WTC11 (cell line): ENCODE data around the gene EMSY. TPM values are rescaled to one million over a fixed set of nuclear protein-coding genes. Genes with fewer than 3 reads are reported as not detected.

Experiments used
- ATAC-seq: fragments of 200-7000 bp; cut with Tn5 transposase; 2 replicates; pipeline ENCODE4 v1.10.0; 2021; ENCODE audit warnings: mild to moderate bottlenecking, moderate library complexity
- CTCF ChIA-PET: fragments of 300-600 bp; sonication (Branson Sonifier 250); formaldehyde crosslinking; loops from one replicate; lab custom pipeline; 2021; ENCODE audit warnings: antibody characterized with exemption; lab: Charles Lee
- POLR2A ChIA-PET: fragments of 350-600 bp; sonication (Branson Sonifier 250); formaldehyde crosslinking; loops from one replicate; lab custom pipeline; 2021; ENCODE audit warnings: antibody characterized with exemption; lab: Charles Lee
- DNase-seq: peaks from one replicate; pipeline ENCODE4 v3.0.0; 2021; ENCODE audit warnings: low spot score
- H3K27ac Mint-ChIP-seq: 2 replicates; pipeline ENCODE4 v1.8.0; 2021; ENCODE audit warnings: mixed read lengths
- H3K27me3 Mint-ChIP-seq: 2 replicates; pipeline ENCODE4 v1.8.0; 2021; ENCODE audit warnings: low read depth, mild to moderate bottlenecking, moderate library complexity, mixed read lengths
- H3K36me3 Mint-ChIP-seq: 2 replicates; pipeline ENCODE4 v1.8.0; 2021; ENCODE audit warnings: mixed read lengths
- H3K4me1 Mint-ChIP-seq: 2 replicates; pipeline ENCODE4 v1.8.0; 2022; ENCODE audit warnings: mixed read lengths
- H3K4me3 Mint-ChIP-seq: 2 replicates; pipeline ENCODE4 v1.8.0; 2021; ENCODE audit warnings: mild to moderate bottlenecking, moderate library complexity, mixed read lengths
- H3K9me3 Mint-ChIP-seq: 2 replicates; pipeline ENCODE4 v1.8.0; 2021; ENCODE audit warnings: mixed read lengths
- CREB1 ChIP-seq: sonication (generic); formaldehyde crosslinking; IDR thresholded peaks from 2 replicates; pipeline ENCODE4 v1.8.0; 2023; ENCODE audit warnings: mild to moderate bottlenecking, missing genetic modification reagents
- CREM ChIP-seq: sonication (generic); formaldehyde crosslinking; IDR thresholded peaks from 2 replicates; pipeline ENCODE4 v1.8.1; 2022; ENCODE audit warnings: mild to moderate bottlenecking, missing genetic modification reagents, moderate library complexity
- ESRRA ChIP-seq: sonication (generic); formaldehyde crosslinking; IDR thresholded peaks from 2 replicates; pipeline ENCODE4 v1.8.1; 2022; ENCODE audit warnings: mild to moderate bottlenecking, missing genetic modification reagents, borderline replicate concordance
- ETV6 ChIP-seq: sonication (generic); formaldehyde crosslinking; IDR thresholded peaks from 2 replicates; pipeline ENCODE4 v1.8.1; 2022; ENCODE audit warnings: mild to moderate bottlenecking, missing genetic modification reagents
- FOXK1 ChIP-seq: sonication (generic); formaldehyde crosslinking; IDR thresholded peaks from 2 replicates; pipeline ENCODE4 v1.8.0; 2022; ENCODE audit warnings: mild to moderate bottlenecking, moderate library complexity, missing genetic modification reagents
- GABPB1 ChIP-seq: sonication (generic); formaldehyde crosslinking; IDR thresholded peaks from 2 replicates; pipeline ENCODE4 v1.8.1; 2023; ENCODE audit warnings: mild to moderate bottlenecking, missing genetic modification reagents
- GRHL2 ChIP-seq: fragments of 250-450 bp; sonication (Bioruptor Pico); IDR thresholded peaks from 2 replicates; pipeline ENCODE4 v1.8.0; 2022; ENCODE audit warnings: mild to moderate bottlenecking, moderate library complexity; ENCODE audit not compliant: insufficient replicate concordance, severe bottlenecking
- GTF2I ChIP-seq: fragments of 250-450 bp; sonication (Bioruptor Pico); conservative IDR thresholded peaks from 2 replicates; pipeline ENCODE4 v1.4.0; 2021; ENCODE audit warnings: mild to moderate bottlenecking
- HMGXB4 ChIP-seq: sonication (generic); formaldehyde crosslinking; IDR thresholded peaks from 2 replicates; pipeline ENCODE4 v1.8.1; 2023; ENCODE audit warnings: mild to moderate bottlenecking, moderate library complexity, missing genetic modification reagents
- MXD4 ChIP-seq: fragments of 250-450 bp; sonication (Bioruptor Pico); IDR thresholded peaks from 2 replicates; pipeline ENCODE4 v1.8.0; 2021; ENCODE audit warnings: mild to moderate bottlenecking, moderate library complexity, borderline replicate concordance
- MYBL2 ChIP-seq: sonication (generic); formaldehyde crosslinking; IDR thresholded peaks from 2 replicates; pipeline ENCODE4 v1.8.1; 2023; ENCODE audit warnings: mild to moderate bottlenecking, moderate library complexity, missing genetic modification reagents
- NFE2L1 ChIP-seq: sonication (generic); formaldehyde crosslinking; IDR thresholded peaks from 2 replicates; pipeline ENCODE4 v1.8.1; 2023; ENCODE audit warnings: missing genetic modification reagents
- NR3C1 ChIP-seq: sonication (generic); formaldehyde crosslinking; conservative IDR thresholded peaks from 2 replicates; pipeline ENCODE4 v1.8.1; 2023; ENCODE audit warnings: low read depth, mild to moderate bottlenecking, missing genetic modification reagents
- RELA ChIP-seq: sonication (generic); formaldehyde crosslinking; IDR thresholded peaks from 2 replicates; pipeline ENCODE4 v1.8.1; 2022; ENCODE audit warnings: missing genetic modification reagents, mild to moderate bottlenecking, borderline replicate concordance
- SP1 ChIP-seq: sonication (generic); formaldehyde crosslinking; conservative IDR thresholded peaks from 2 replicates; pipeline ENCODE4 v1.8.1; 2022; ENCODE audit warnings: missing genetic modification reagents
- TEAD4 ChIP-seq: sonication (generic); formaldehyde crosslinking; IDR thresholded peaks from 2 replicates; pipeline ENCODE4 v1.8.0; 2022; ENCODE audit warnings: mild to moderate bottlenecking, missing genetic modification reagents
- ZNF121 ChIP-seq: sonication (generic); formaldehyde crosslinking; IDR thresholded peaks from 2 replicates; pipeline ENCODE4 v1.8.0; 2023; ENCODE audit warnings: missing genetic modification reagents
- ZNF219 ChIP-seq: sonication (generic); formaldehyde crosslinking; IDR thresholded peaks from 2 replicates; pipeline ENCODE4 v1.8.0; 2023; ENCODE audit warnings: missing genetic modification reagents, mild to moderate bottlenecking, borderline replicate concordance
- ZNF396 ChIP-seq: fragments of 250-450 bp; sonication (Bioruptor Pico); IDR thresholded peaks from 2 replicates; pipeline ENCODE4 v1.8.0; 2021; ENCODE audit warnings: mild to moderate bottlenecking, moderate library complexity, borderline replicate concordance
- ZNF416 ChIP-seq: fragments of 250-450 bp; sonication (Bioruptor Pico); IDR thresholded peaks from 2 replicates; pipeline ENCODE4 v1.9.0; 2021; ENCODE audit warnings: mild to moderate bottlenecking, inconsistent platforms
- ZNF423 ChIP-seq: fragments of 250-450 bp; sonication (Bioruptor Pico); IDR thresholded peaks from 2 replicates; pipeline ENCODE4 v2.1.2; 2022; ENCODE audit warnings: mild to moderate bottlenecking, moderate library complexity
- ZNF532 ChIP-seq: fragments of 250-450 bp; sonication (Bioruptor Pico); IDR thresholded peaks from 2 replicates; pipeline ENCODE4 v1.9.0; 2021; ENCODE audit warnings: mild to moderate bottlenecking, borderline replicate concordance
- ZNF671 ChIP-seq: fragments of 250-450 bp; sonication (Bioruptor Pico); IDR thresholded peaks from 2 replicates; pipeline ENCODE4 v1.8.0; 2021; ENCODE audit warnings: mild to moderate bottlenecking
- total RNA-seq: library from RNA; stranded (reverse); gene quantifications from 3 replicates; pipeline ENCODE4 v1.2.3, GENCODE V29; 2021
- TF ChIP-seq, protein P1 (sequence below): sonication (generic); formaldehyde crosslinking; IDR thresholded peaks from 2 replicates; pipeline ENCODE4 v1.8.1; 2023; ENCODE audit warnings: mild to moderate bottlenecking, missing genetic modification reagents, moderate library complexity
- TF ChIP-seq, protein P2 (sequence below): fragments of 200-600 bp; IDR thresholded peaks from 2 replicates; pipeline ENCODE4 v1.8.0; 2022; ENCODE audit warnings: antibody characterized with exemption
- TF ChIP-seq, protein P3 (sequence below): sonication (generic); formaldehyde crosslinking; IDR thresholded peaks from 2 replicates; pipeline ENCODE4 v1.8.1; 2022; ENCODE audit warnings: mild to moderate bottlenecking, moderate library complexity, missing genetic modification reagents
- TF ChIP-seq, protein P4 (sequence below): sonication (generic); formaldehyde crosslinking; IDR thresholded peaks from 2 replicates; pipeline ENCODE4 v1.8.1; 2022; ENCODE audit warnings: low read depth, missing genetic modification reagents, borderline replicate concordance

The EMSY gene
- total RNA-seq, 1 experiment from 2014 or later = 31.1 TPM

DNA sequence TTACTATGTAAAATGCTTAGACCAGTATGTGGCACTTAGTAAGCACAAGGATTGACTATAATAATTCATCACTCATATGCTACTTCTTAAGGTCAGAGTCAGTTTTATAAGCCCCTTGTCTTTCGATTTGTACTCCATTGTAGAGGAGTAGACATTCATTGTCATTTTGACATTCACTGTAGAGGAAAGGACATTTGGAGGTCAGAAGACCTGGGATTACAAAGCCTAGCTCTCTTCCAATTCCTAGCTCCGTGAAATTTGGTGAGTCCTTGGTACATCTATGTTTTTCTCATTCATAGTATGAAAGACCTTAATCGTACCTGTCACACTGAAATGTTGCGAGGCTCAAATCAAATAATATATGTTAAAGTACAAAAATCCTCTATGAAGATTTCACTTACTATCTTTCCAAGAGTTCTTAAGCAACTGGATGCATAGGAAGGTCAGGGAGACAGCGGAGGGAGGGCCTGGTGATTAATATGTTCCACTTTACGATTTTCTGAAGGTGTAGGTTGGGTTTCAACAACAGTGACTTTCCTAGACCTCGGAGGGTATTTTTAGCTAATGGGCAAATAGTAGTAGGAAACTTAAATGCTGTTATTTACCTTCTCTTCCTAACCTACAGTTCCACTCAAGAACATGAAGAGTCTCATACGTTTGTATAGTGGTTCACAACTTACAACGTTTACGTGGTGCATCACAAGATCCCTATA lies 1.4 kb upstream of the EMSY start:
- no peaks in the 10 kb centered on the region for H3K27me3 Mint-ChIP-seq
- H3K4me1 Mint-ChIP-seq = peaks cover 34% of the 10 kb centered on the region
- H3K36me3 Mint-ChIP-seq = peaks cover 8% of the 10 kb centered on the region; the same call in 1 of the 2 replicates
- ATAC-seq (no peak), DNase-seq (no peak)
- ChIA-PET CTCF (no interaction called here), POLR2A (interaction anchor here (0.8 kb wide), 1 partner anchor 35 kb away, joined by 3 read pairs; no protein-coding TSS in a partner anchor)
- no peaks in the 10 kb centered on the region for H3K9me3 Mint-ChIP-seq
- peak overlapping the region; percentile 92 for H3K4me3 Mint-ChIP-seq
- H3K27ac Mint-ChIP-seq = peak overlapping the region; percentile 100
- TF ChIP-seq ZNF532 (CRISPR knock-in tag) (no peak), ESRRA (CRISPR knock-in tag) (no peak), MYBL2 (no peak), GTF2I (no peak), ZNF121 (CRISPR knock-in tag) (no peak), MXD4 (no peak), ZNF416 (no peak), ZNF671 (CRISPR knock-in tag) (no peak), ZNF423 (CRISPR knock-in tag) (no peak), RELA (CRISPR knock-in tag) (no peak), FOXK1 (no peak), ETV6 (CRISPR knock-in tag) (no peak)
- TF ChIP-seq, protein P1, sequence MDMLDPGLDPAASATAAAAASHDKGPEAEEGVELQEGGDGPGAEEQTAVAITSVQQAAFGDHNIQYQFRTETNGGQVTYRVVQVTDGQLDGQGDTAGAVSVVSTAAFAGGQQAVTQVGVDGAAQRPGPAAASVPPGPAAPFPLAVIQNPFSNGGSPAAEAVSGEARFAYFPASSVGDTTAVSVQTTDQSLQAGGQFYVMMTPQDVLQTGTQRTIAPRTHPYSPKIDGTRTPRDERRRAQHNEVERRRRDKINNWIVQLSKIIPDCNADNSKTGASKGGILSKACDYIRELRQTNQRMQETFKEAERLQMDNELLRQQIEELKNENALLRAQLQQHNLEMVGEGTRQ (CRISPR knock-in tag) = no peak
- TF ChIP-seq, protein P2, sequence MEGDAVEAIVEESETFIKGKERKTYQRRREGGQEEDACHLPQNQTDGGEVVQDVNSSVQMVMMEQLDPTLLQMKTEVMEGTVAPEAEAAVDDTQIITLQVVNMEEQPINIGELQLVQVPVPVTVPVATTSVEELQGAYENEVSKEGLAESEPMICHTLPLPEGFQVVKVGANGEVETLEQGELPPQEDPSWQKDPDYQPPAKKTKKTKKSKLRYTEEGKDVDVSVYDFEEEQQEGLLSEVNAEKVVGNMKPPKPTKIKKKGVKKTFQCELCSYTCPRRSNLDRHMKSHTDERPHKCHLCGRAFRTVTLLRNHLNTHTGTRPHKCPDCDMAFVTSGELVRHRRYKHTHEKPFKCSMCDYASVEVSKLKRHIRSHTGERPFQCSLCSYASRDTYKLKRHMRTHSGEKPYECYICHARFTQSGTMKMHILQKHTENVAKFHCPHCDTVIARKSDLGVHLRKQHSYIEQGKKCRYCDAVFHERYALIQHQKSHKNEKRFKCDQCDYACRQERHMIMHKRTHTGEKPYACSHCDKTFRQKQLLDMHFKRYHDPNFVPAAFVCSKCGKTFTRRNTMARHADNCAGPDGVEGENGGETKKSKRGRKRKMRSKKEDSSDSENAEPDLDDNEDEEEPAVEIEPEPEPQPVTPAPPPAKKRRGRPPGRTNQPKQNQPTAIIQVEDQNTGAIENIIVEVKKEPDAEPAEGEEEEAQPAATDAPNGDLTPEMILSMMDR = no peak
- TF ChIP-seq, protein P3, sequence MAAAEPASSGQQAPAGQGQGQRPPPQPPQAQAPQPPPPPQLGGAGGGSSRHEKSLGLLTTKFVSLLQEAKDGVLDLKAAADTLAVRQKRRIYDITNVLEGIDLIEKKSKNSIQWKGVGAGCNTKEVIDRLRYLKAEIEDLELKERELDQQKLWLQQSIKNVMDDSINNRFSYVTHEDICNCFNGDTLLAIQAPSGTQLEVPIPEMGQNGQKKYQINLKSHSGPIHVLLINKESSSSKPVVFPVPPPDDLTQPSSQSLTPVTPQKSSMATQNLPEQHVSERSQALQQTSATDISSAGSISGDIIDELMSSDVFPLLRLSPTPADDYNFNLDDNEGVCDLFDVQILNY (CRISPR knock-in tag) = no peak
- TF ChIP-seq, all 79 proteins: peak for 0

GRCh38 chr11:76444065-76444383 lies 794 bp upstream of the EMSY start:
- Mint-ChIP-seq H3K4me1 (peaks cover 38% of the 10 kb centered on the region), H3K9me3 (no peaks in the 10 kb centered on the region), H3K4me3 (peak overlapping the region; percentile 92), H3K27ac (peak overlapping the region; percentile 100), H3K27me3 (no peaks in the 10 kb centered on the region), H3K36me3 (peaks cover 8% of the 10 kb centered on the region; the same call in 1 of the 2 replicates)
- POLR2A ChIA-PET = no interaction called here
- ATAC-seq (no peak), DNase-seq (no peak)
- CTCF ChIA-PET = no interaction called here
- TF ChIP-seq HMGXB4 (CRISPR knock-in tag) (no peak), ZNF396 (CRISPR knock-in tag) (no peak), TEAD4 (CRISPR knock-in tag) (no peak), NR3C1 (CRISPR knock-in tag) (no peak), ZNF219 (CRISPR knock-in tag) (no peak), CREB1 (CRISPR knock-in tag) (no peak), NFE2L1 (CRISPR knock-in tag) (no peak), ZNF121 (CRISPR knock-in tag) (no peak), GRHL2 (no peak), GABPB1 (CRISPR knock-in tag) (no peak), FOXK1 (no peak), CREM (CRISPR knock-in tag) (no peak), SP1 (CRISPR knock-in tag) (no peak)
- TF ChIP-seq, protein P4, sequence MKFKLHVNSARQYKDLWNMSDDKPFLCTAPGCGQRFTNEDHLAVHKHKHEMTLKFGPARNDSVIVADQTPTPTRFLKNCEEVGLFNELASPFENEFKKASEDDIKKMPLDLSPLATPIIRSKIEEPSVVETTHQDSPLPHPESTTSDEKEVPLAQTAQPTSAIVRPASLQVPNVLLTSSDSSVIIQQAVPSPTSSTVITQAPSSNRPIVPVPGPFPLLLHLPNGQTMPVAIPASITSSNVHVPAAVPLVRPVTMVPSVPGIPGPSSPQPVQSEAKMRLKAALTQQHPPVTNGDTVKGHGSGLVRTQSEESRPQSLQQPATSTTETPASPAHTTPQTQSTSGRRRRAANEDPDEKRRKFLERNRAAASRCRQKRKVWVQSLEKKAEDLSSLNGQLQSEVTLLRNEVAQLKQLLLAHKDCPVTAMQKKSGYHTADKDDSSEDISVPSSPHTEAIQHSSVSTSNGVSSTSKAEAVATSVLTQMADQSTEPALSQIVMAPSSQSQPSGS (CRISPR knock-in tag) = no peak
